Pancreas (tissue), 10 donors: ENCODE measurements around the gene NPY1R. TPM values are rescaled to one million over a fixed set of nuclear protein-coding genes. Genes with fewer than 3 reads are reported as not detected.

Source experiments
- ATAC-seq, 4 donors: fragments of 200-7000 bp; cut with Tn5 transposase; one replicate each; pipeline versions ENCODE4 v1.8.0 to v1.9.1; 2020; ENCODE audit warnings: mild to moderate bottlenecking in 4 of 4, moderate library complexity in 4 of 4
- DNase-seq, 6 donors: peaks; one replicate each; pipeline ENCODE4 v3.0.0-alpha.2; 2020
- FAIRE-seq: peaks from 2 replicates; lab custom pipeline; 2012; peaks lifted over from hg19 to GRCh38; lab: Jason Lieb, UNC
- H3K27ac ChIP-seq, 4 donors: fragments of 200-600 bp; sonication (generic); 1 replicate in 3 of 4; 2 replicates in 1 of 4; pipeline versions ENCODE4 v1.5.0 to v1.8.0; 2020
- H3K27me3 ChIP-seq, 4 donors: fragments of 200-600 bp; one replicate each; pipeline ENCODE4 v1.8.0; 2021
- H3K36me3 ChIP-seq, 3 donors: fragments of 200-600 bp; sonication (generic) in 1 of 3; one replicate each; pipeline versions ENCODE4 v1.5.0 to v1.8.0; 2020 to 2021
- H3K4me1 ChIP-seq, 3 donors: fragments of 200-600 bp; one replicate each; pipeline ENCODE4 v1.8.0; 2021
- H3K4me3 ChIP-seq, 4 donors: fragments of 200-600 bp; sonication (generic) in 2 of 4; one replicate each; pipeline versions ENCODE4 v1.5.0 to v1.8.0; 2020 to 2021
- H3K9me3 ChIP-seq, 4 donors: fragments of 200-600 bp; one replicate each; pipeline ENCODE4 v1.8.0; 2021
- WGBS, 2 donors: extraction: QIAGEN DNeasy Blood & Tissue Kit; methylation state at CpG; one replicate each; pipeline ENCODE4 v1.1.7; 2013; 5-methylcytosine and 5-hydroxymethylcytosine counted together
- intact Hi-C, 3 donors: fragments of 100-400 bp; cut with DNase I; formaldehyde crosslinking; loops; one replicate each; pipeline versions ENCODE4 v1.11.1 to v1.14.2; 2022
- polyA plus RNA-seq, 2 donors: library from polyadenylated mRNA; stranded (reverse); fragments of 200-250 nt; gene quantifications; one replicate each; pipeline ENCODE4 v1.2.3, GENCODE V29; 2013
- total RNA-seq, 6 donors: library from RNA; stranded (reverse); fragmentation: NEBNext Ultra II Directional in 4 of 6; extraction: Animal tissue kit (Norgen Biotek cat#: 25700) in 4 of 6; gene quantifications; one replicate each; pipeline versions ENCODE4 v1.2.1 to v1.2.4, GENCODE V29; 2021 to 2023
- TF ChIP-seq, protein P1 (sequence below), 4 donors: fragments of 200-600 bp; sonication (generic) in 3 of 4; IDR thresholded peaks; one replicate each; pipeline versions ENCODE4 v1.5.0 to v1.8.0; 2021; ENCODE audit warnings: antibody characterized with exemption in 4 of 4
- donor health status: healthy with polysubstance abuse.
- donor health status: DM: no; HTN: no; CAD: no; lungs with moderate emphysema.
- donor health status: DM: no; HTN: no; CAD: no.
- donor health status: control.
- donor health status: control.
- donor health status: Bipolar disorder and iron deficiency.
- donor health status: DM: yes; HTN: yes; CAD: no.
- donor health status: DM: no; HTN: no; CAD: no.
- donor health status: DM: no; HTN: no; CAD: no.
- donor health status: DM: yes; HTN: yes; CAD: no.

Gene NPY1R
- total and polyA plus RNA-seq, 8 donors = 2.4 to 34.0 (median 3.8) TPM

DNA sequence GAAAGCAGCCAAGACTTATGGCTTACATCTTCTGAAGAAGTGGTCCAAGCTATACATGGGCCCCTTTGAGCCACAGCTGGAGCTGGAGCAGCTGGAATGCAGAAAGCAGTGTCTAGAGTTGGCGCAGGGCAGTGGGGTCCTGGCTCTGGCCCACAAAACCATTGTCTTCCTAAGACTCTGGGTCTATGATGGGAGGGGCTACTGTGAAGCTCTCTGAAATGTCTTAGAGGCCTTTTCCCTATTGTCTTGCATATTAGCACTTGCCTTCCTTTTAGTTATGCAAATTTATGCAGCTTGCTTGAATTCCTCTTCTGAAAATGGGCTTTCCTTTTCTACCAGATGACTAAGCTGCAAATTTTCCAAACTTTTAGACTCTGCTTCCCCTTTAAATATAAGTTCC lies 15.3 kb downstream of the NPY1R start:
- DNase-seq = no peak
- Histone ChIP-seq H3K27ac (no peak overlapping the region), H3K27me3 (no peaks in the 10 kb centered on the region), H3K4me3 (no peak overlapping the region), H3K9me3 (no peaks in the 10 kb centered on the region), H3K36me3 (no peaks in the 10 kb centered on the region), H3K4me1 (no peaks in the 10 kb centered on the region)
- TF ChIP-seq, protein P1, sequence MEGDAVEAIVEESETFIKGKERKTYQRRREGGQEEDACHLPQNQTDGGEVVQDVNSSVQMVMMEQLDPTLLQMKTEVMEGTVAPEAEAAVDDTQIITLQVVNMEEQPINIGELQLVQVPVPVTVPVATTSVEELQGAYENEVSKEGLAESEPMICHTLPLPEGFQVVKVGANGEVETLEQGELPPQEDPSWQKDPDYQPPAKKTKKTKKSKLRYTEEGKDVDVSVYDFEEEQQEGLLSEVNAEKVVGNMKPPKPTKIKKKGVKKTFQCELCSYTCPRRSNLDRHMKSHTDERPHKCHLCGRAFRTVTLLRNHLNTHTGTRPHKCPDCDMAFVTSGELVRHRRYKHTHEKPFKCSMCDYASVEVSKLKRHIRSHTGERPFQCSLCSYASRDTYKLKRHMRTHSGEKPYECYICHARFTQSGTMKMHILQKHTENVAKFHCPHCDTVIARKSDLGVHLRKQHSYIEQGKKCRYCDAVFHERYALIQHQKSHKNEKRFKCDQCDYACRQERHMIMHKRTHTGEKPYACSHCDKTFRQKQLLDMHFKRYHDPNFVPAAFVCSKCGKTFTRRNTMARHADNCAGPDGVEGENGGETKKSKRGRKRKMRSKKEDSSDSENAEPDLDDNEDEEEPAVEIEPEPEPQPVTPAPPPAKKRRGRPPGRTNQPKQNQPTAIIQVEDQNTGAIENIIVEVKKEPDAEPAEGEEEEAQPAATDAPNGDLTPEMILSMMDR (IDR thresholded peaks at IDR 0.05) = no peak
- no peak for ATAC-seq
- 0 to 83% methylated on average over 1 of the region's 1 CpG for whole genome bisulfite sequencing, 2 donors
- intact Hi-C loops = no loop called here
- FAIRE-seq = no peak

DNA sequence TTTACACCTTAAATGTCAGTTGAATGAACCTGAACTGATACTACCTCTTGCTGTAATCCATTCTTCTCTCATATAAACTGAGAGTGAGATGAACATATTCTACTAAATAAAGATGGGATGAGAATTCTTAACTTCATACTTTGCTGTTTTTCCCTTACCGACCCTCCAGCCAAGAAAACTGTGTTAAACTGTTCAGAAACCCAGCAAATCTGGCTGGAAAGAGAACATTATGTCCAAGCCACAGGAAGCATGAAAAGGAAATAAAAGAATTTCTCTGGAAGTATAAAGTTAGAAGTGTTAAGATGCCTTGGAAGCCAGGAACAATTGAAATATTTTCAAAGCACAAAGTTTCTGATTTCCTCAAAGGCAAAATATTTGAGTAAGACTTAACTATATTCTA lies 22.9 kb downstream of the NPY1R start:
- no peaks in the 10 kb centered on the region for H3K4me1 ChIP-seq
- no peaks in the 10 kb centered on the region for H3K9me3 ChIP-seq
- no peak overlapping the region for H3K27ac ChIP-seq
- WGBS, 2 donors = 43 to 76% methylated on average over 1 of the region's 1 CpG
- no peak overlapping the region for H3K4me3 ChIP-seq
- TF ChIP-seq, protein P1 (IDR thresholded peaks at IDR 0.05) = no peak
- intact Hi-C loops = no loop called here
- H3K27me3 ChIP-seq = no peaks in the 10 kb centered on the region
- no peaks in the 10 kb centered on the region for H3K36me3 ChIP-seq
- ATAC-seq (no peak), DNase-seq (no peak), FAIRE-seq (no peak)

- FAIRE-seq (no peak), ATAC-seq (no peak), DNase-seq (no peak)
- Histone ChIP-seq H3K9me3 (no peaks in the 10 kb centered on the region), H3K27ac (no peak overlapping the region), H3K4me1 (no peaks in the 10 kb centered on the region), H3K27me3 (no peaks in the 10 kb centered on the region), H3K36me3 (no peaks in the 10 kb centered on the region), H3K4me3 (no peak overlapping the region)
- intact Hi-C loops = no loop called here
- TF ChIP-seq, protein P1 (IDR thresholded peaks at IDR 0.05) = no peak
- 71 to 85% methylated on average over 2 of the region's 2 CpGs for WGBS, 2 donors
Measured at GRCh38 chr4:163303069-163303468, 29.3 kb downstream of the NPY1R start.

GRCh38 chr4:163300445-163300844 lies 32.0 kb downstream of the NPY1R start:
- TF ChIP-seq, protein P1 (IDR thresholded peaks at IDR 0.05) = no peak
- intact Hi-C loops = no loop called here
- no peaks in the 10 kb centered on the region for H3K9me3 ChIP-seq

GRCh38 chr4:163295138-163295537 lies 37.3 kb downstream of the NPY1R start:
- no peaks in the 10 kb centered on the region for H3K9me3 ChIP-seq
- WGBS, 2 donors = 54 to 69% methylated on average over 3 of the region's 3 CpGs
- H3K4me3 ChIP-seq = no peak overlapping the region
- DNase-seq (no peak), ATAC-seq (no peak), FAIRE-seq (no peak)
- no peak overlapping the region for H3K27ac ChIP-seq
- H3K36me3 ChIP-seq = no peaks in the 10 kb centered on the region
- TF ChIP-seq, protein P1 (IDR thresholded peaks at IDR 0.05) = no peak
- no peaks in the 10 kb centered on the region for H3K27me3 ChIP-seq
- no peaks in the 10 kb centered on the region for H3K4me1 ChIP-seq
- intact Hi-C loops = no loop called here

More at GRCh38 chr4:163300445-163300844, 32.0 kb downstream of the NPY1R start:
- Histone ChIP-seq H3K4me1 (no peaks in the 10 kb centered on the region), H3K36me3 (no peaks in the 10 kb centered on the region), H3K4me3 (no peak overlapping the region), H3K27ac (no peak overlapping the region), H3K27me3 (no peaks in the 10 kb centered on the region)
- DNase-seq (no peak), FAIRE-seq (no peak), ATAC-seq (no peak)
- WGBS, 2 donors = 18 to 21% methylated on average over 3 of the region's 3 CpGs
